Neuronal stem cell (in vitro differentiated cells): ENCODE measurements around the gene SLC39A11.
A peak's percentile ranks its signal among the peaks of the same experiment; 100 is the strongest.

Experiments
- DNase-seq: peaks from one replicate; pipeline ENCODE4 v3.0.0-alpha.2; 2013; ENCODE audit warnings: low spot score
- H2AFZ ChIP-seq: one replicate; pipeline ENCODE4 v1.6.1; 2013; ENCODE audit warnings: mild to moderate bottlenecking, low read length, inconsistent platforms
- H2AK5ac ChIP-seq: 2 replicates; pipeline ENCODE4 v1.6.1; 2013; ENCODE audit warnings: low read depth, mild to moderate bottlenecking, inconsistent platforms, low read length, moderate library complexity, mixed read lengths
- H2BK120ac ChIP-seq: 2 replicates; pipeline ENCODE4 v1.6.1; 2013; ENCODE audit warnings: low read depth, mild to moderate bottlenecking, inconsistent platforms, low read length, moderate library complexity, mixed read lengths
- H2BK12ac ChIP-seq: one replicate; pipeline ENCODE4 v1.6.1; 2013; ENCODE audit warnings: low read length, inconsistent platforms
- H2BK15ac ChIP-seq: 2 replicates; pipeline ENCODE4 v1.6.1; 2013; ENCODE audit warnings: mild to moderate bottlenecking, low read length, inconsistent platforms, mixed read lengths
- H2BK5ac ChIP-seq: one replicate; pipeline ENCODE4 v1.6.1; 2013; ENCODE audit warnings: inconsistent platforms, mild to moderate bottlenecking, low read length, moderate library complexity
- H3K14ac ChIP-seq: one replicate; pipeline ENCODE4 v1.6.1; 2013; ENCODE audit warnings: low read length, inconsistent platforms
- H3K18ac ChIP-seq: 2 replicates; pipeline ENCODE4 v1.6.1; 2013; ENCODE audit warnings: low read length, inconsistent platforms
- H3K23ac ChIP-seq: 2 replicates; pipeline ENCODE4 v1.6.1; 2013; ENCODE audit warnings: low read depth, mild to moderate bottlenecking, mixed read lengths, low read length, inconsistent platforms; ENCODE audit not compliant: poor library complexity
- H3K27ac ChIP-seq: replicated peaks from 3 replicates; pipeline ENCODE4 v1.5.1; 2013; ENCODE audit warnings: low read length, inconsistent platforms
- H3K27me3 ChIP-seq, 3 experiments: 2 replicates each; pipeline ENCODE4 v1.6.1; 2013; ENCODE audit warnings: low read length in 3 of 3, mild to moderate bottlenecking in 2 of 3, inconsistent platforms in 1 of 3, low read depth in 1 of 3, mixed read lengths in 1 of 3, moderate library complexity in 1 of 3; ENCODE audit not compliant: control insufficient read depth in 3 of 3, insufficient read depth in 3 of 3
- H3K36me3 ChIP-seq, 2 donors: replicated peaks in 1 of 2; 2 replicates each; pipeline ENCODE4 v1.6.1; 2013; ENCODE audit warnings: low read length in 2 of 2; ENCODE audit not compliant: control insufficient read depth in 2 of 2, insufficient read depth in 2 of 2
- H3K4ac ChIP-seq: 2 replicates; pipeline ENCODE4 v1.6.1; 2013; ENCODE audit warnings: inconsistent platforms, mild to moderate bottlenecking, low read length, moderate library complexity
- H3K4me1 ChIP-seq, 2 donors: 1 replicate in 1 of 2; 2 replicates in 1 of 2; pipeline ENCODE4 v1.6.1; 2013; ENCODE audit warnings: low read length in 2 of 2, low read depth in 1 of 2; ENCODE audit not compliant: control insufficient read depth in 2 of 2, insufficient read depth in 1 of 2
- H3K4me2 ChIP-seq: one replicate; pipeline ENCODE4 v1.6.1; 2013; ENCODE audit warnings: mild to moderate bottlenecking, low read length, inconsistent platforms; ENCODE audit not compliant: insufficient read depth, poor library complexity, severe bottlenecking
- H3K4me3 ChIP-seq, 2 donors: 2 replicates each; pipeline ENCODE4 v1.5.1; 2013; ENCODE audit warnings: low read length in 2 of 2, mild to moderate bottlenecking in 2 of 2, inconsistent platforms in 1 of 2, moderate library complexity in 1 of 2
- H3K79me1 ChIP-seq: one replicate; pipeline ENCODE4 v1.6.1; 2013; ENCODE audit warnings: low read depth, mild to moderate bottlenecking, inconsistent platforms, low read length, moderate library complexity
- H3K9ac ChIP-seq: one replicate; pipeline ENCODE4 v1.6.1; 2013; ENCODE audit warnings: mild to moderate bottlenecking, low read depth, low read length, inconsistent platforms; ENCODE audit not compliant: poor library complexity
- H3K9me3 ChIP-seq, 2 donors: replicated peaks in 1 of 2; 2 replicates each; pipeline versions ENCODE3 to v1.6.1; 2013; ENCODE audit warnings: low read length in 2 of 2, mild to moderate bottlenecking in 2 of 2, inconsistent platforms in 1 of 2, low read depth in 1 of 2, mixed read lengths in 1 of 2, moderate library complexity in 1 of 2; ENCODE audit not compliant: control insufficient read depth in 2 of 2, insufficient read depth in 1 of 2
- H4K8ac ChIP-seq: one replicate; pipeline ENCODE4 v1.6.1; 2013; ENCODE audit warnings: low read depth, mild to moderate bottlenecking, inconsistent platforms, low read length, moderate library complexity
- H4K91ac ChIP-seq: one replicate; pipeline ENCODE4 v1.6.1; 2013; ENCODE audit warnings: low read length, low read depth, mild to moderate bottlenecking, inconsistent platforms; ENCODE audit not compliant: poor library complexity
- WGBS, 2 donors: extraction: QIAGEN DNeasy Blood & Tissue Kit; methylation state at CpG; one replicate each; pipeline ENCODE4 v1.1.7; 2013; ENCODE audit warnings: missing lambda C conversion rate in 2 of 2, mixed read lengths in 1 of 2; ENCODE audit not compliant: insufficient read length in 2 of 2, insufficient replicate concordance in 1 of 2; ENCODE audit errors: extremely low coverage in 2 of 2; 5-methylcytosine and 5-hydroxymethylcytosine counted together

SLC39A11 gene

GRCh38 chr17:73089322-73090317 is 2.9 kb downstream of the SLC39A11 start:
- Histone ChIP-seq H3K14ac (no peak overlapping the region), H3K79me1 (no peaks in the 10 kb centered on the region), H2BK120ac (no peak overlapping the region), H2BK15ac (no peak overlapping the region), H2BK5ac (no peak overlapping the region), H4K8ac (no peak overlapping the region), H3K18ac (no peak overlapping the region), H3K9ac (no peak overlapping the region), H3K36me3 (no peaks in the 10 kb centered on the region), H3K4ac (no peak overlapping the region), H3K27me3 (no peaks in the 10 kb centered on the region), H2BK12ac (no peak overlapping the region), H2AK5ac (no peak overlapping the region), H3K23ac (no peak overlapping the region), H3K4me1 (peaks cover 7 to 8% of the 10 kb centered on the region in 2 donors), H3K4me3 (no peak overlapping the region), H4K91ac (no peak overlapping the region), H3K9me3 (no peaks in the 10 kb centered on the region), H2AFZ (no peak overlapping the region), H3K27ac (no peak overlapping the region), H3K4me2 (no peak overlapping the region)
- no peak for DNase-seq
- WGBS, 2 donors, result no CpG with 5 or more reads among the region's 12 CpGs

GRCh38 chr17:73088561-73088960 is 3.9 kb downstream of the SLC39A11 start:
- DNase-seq, result no peak
- Histone ChIP-seq H3K27me3 (no peaks in the 10 kb centered on the region), H3K4me2 (no peak overlapping the region), H3K9me3 (no peaks in the 10 kb centered on the region), H3K36me3 (no peaks in the 10 kb centered on the region), H2BK15ac (no peak overlapping the region), H2BK12ac (no peak overlapping the region), H3K27ac (no peak overlapping the region), H3K4ac (no peak overlapping the region), H3K18ac (no peak overlapping the region), H3K79me1 (no peaks in the 10 kb centered on the region), H3K4me1 (peaks cover 7 to 8% of the 10 kb centered on the region in 2 donors), H3K14ac (no peak overlapping the region), H4K91ac (no peak overlapping the region), H3K4me3 (peak overlapping the region in 1 of 2 donors; percentile 41), H3K23ac (no peak overlapping the region), H2BK5ac (no peak overlapping the region), H3K9ac (no peak overlapping the region), H2AFZ (no peak overlapping the region), H4K8ac (no peak overlapping the region), H2AK5ac (no peak overlapping the region), H2BK120ac (no peak overlapping the region)
- WGBS, 2 donors, result no CpG with 5 or more reads among the region's 10 CpGs

- Histone ChIP-seq H3K4ac (no peak overlapping the region), H3K27me3 (no peaks in the 10 kb centered on the region), H2AK5ac (no peak overlapping the region), H3K9ac (no peak overlapping the region), H3K79me1 (no peaks in the 10 kb centered on the region), H2BK5ac (no peak overlapping the region), H2BK12ac (no peak overlapping the region), H3K4me2 (no peak overlapping the region), H2AFZ (no peak overlapping the region), H3K9me3 (no peaks in the 10 kb centered on the region), H3K18ac (no peak overlapping the region), H2BK120ac (no peak overlapping the region), H3K4me3 (no peak overlapping the region), H3K27ac (no peak overlapping the region), H2BK15ac (no peak overlapping the region), H3K14ac (no peak overlapping the region), H3K23ac (no peak overlapping the region), H4K8ac (no peak overlapping the region), H4K91ac (no peak overlapping the region), H3K4me1 (no peaks in the 10 kb centered on the region), H3K36me3 (no peaks in the 10 kb centered on the region)
- no peak for DNase-seq
- no CpG with 5 or more reads among the region's 3 CpGs for WGBS, 2 donors
Observed at GRCh38 chr17:73083432-73083831, 9.1 kb downstream of the SLC39A11 start.

GRCh38 chr17:73074566-73074965 is 17.9 kb downstream of the SLC39A11 start:
- no CpG with 5 or more reads among the region's 2 CpGs for WGBS, 2 donors
- no peaks in the 10 kb centered on the region for H3K4me1 ChIP-seq

More at GRCh38 chr17:73074566-73074965, 17.9 kb downstream of the SLC39A11 start:
- Histone ChIP-seq H3K4ac (no peak overlapping the region), H2BK12ac (no peak overlapping the region), H3K4me2 (no peak overlapping the region), H4K91ac (no peak overlapping the region), H3K4me3 (no peak overlapping the region), H3K9ac (no peak overlapping the region), H3K36me3 (no peaks in the 10 kb centered on the region), H2BK120ac (no peak overlapping the region), H2AK5ac (no peak overlapping the region), H3K9me3 (peaks cover 0 to 5% of the 10 kb centered on the region in 2 donors), H3K18ac (no peak overlapping the region), H2BK15ac (no peak overlapping the region), H3K27ac (no peak overlapping the region), H3K23ac (no peak overlapping the region), H3K79me1 (no peaks in the 10 kb centered on the region), H2BK5ac (no peak overlapping the region), H3K14ac (no peak overlapping the region), H3K27me3 (no peaks in the 10 kb centered on the region), H4K8ac (no peak overlapping the region), H2AFZ (no peak overlapping the region)
- no peak for DNase-seq
